Fibroblast of the aortic adventitia (primary cell): ENCODE results near the gene IP6K2. TPM values are rescaled to one million over a fixed set of nuclear protein-coding genes. Genes with fewer than 3 reads are reported as not detected.

Source experiments
- DNase-seq: peaks from one replicate; pipeline ENCODE4 v3.0.0-alpha.2; 2010; ENCODE audit warnings: low read depth
- H3K4me3 ChIP-seq: 2 replicates; pipeline ENCODE4 v1.5.1; 2011; ENCODE audit warnings: low read depth, mild to moderate bottlenecking, control low read depth, low read length, moderate library complexity
- total RNA-seq: library from RNA; depleted of rRNA; stranded (reverse); fragments of >200 nt; gene quantifications from 2 replicates; pipeline ENCODE4 v1.2.3, GENCODE V29; 2012; ENCODE audit warnings: low replicate concordance
- TF ChIP-seq, protein P1 (sequence below): IDR thresholded peaks from 2 replicates; pipeline ENCODE4 v1.5.1; 2011; ENCODE audit warnings: mild to moderate bottlenecking, low read length, control low read depth, inconsistent platforms; ENCODE audit not compliant: insufficient read depth

Gene IP6K2
- total RNA-seq, 1 donor = 35.7 TPM

GRCh38 chr3:48678566-48679380 is 38.2 kb downstream of the IP6K2 start:
- TF ChIP-seq, protein P1, sequence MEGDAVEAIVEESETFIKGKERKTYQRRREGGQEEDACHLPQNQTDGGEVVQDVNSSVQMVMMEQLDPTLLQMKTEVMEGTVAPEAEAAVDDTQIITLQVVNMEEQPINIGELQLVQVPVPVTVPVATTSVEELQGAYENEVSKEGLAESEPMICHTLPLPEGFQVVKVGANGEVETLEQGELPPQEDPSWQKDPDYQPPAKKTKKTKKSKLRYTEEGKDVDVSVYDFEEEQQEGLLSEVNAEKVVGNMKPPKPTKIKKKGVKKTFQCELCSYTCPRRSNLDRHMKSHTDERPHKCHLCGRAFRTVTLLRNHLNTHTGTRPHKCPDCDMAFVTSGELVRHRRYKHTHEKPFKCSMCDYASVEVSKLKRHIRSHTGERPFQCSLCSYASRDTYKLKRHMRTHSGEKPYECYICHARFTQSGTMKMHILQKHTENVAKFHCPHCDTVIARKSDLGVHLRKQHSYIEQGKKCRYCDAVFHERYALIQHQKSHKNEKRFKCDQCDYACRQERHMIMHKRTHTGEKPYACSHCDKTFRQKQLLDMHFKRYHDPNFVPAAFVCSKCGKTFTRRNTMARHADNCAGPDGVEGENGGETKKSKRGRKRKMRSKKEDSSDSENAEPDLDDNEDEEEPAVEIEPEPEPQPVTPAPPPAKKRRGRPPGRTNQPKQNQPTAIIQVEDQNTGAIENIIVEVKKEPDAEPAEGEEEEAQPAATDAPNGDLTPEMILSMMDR = no peak
- H3K4me3 ChIP-seq = no peak overlapping the region
- no peak for DNase-seq

- no peak overlapping the region for H3K4me3 ChIP-seq
- TF ChIP-seq, protein P1 = no peak
- DNase-seq = peak; percentile 15
These were observed 39.0 kb downstream of the IP6K2 start for GRCh38 chr3:48678056-48678455.

DNA sequence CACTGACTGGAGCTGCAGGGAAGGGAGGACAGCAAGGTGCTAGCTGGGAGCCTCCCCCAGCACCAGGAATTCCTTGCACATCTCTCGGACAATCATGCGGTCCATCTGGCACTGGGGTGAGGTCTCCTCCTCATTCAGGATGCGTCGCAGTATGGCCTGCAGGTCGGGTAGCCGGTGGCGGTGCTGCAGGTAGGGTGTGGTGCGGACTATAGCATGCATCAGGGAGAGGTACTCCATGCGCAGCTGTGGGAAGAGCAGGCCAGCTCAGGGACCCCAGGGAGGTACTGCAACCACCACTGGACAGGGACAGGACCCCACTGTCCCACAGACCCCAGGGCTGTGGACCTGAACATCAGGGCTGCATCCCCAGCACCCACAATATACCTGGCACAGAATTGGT is 42.5 kb downstream of the IP6K2 start:
- no peak overlapping the region for H3K4me3 ChIP-seq
- TF ChIP-seq, protein P1 = no peak
- no peak for DNase-seq

DNA sequence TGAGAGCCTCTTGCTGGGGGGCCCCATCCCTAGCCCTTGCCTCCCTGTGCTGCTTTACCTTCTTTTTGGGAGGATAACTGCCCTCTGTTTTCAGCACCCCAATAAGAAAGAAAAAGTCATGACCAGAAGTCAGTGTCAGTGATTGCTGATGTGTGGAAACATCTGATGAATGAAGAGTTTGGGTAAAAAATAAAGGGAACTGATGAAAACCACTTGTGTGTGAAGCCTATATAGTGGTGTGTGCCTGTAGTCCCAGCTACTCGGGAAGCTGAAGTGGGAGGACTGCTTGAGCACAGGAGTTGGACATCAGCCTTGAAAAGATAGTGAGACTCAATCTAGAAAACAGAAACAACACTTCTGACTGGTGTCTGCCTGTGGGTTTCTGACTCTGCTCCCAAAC is 44.5 kb downstream of the IP6K2 start:
- no peak for DNase-seq
- no peak overlapping the region for H3K4me3 ChIP-seq

DNA sequence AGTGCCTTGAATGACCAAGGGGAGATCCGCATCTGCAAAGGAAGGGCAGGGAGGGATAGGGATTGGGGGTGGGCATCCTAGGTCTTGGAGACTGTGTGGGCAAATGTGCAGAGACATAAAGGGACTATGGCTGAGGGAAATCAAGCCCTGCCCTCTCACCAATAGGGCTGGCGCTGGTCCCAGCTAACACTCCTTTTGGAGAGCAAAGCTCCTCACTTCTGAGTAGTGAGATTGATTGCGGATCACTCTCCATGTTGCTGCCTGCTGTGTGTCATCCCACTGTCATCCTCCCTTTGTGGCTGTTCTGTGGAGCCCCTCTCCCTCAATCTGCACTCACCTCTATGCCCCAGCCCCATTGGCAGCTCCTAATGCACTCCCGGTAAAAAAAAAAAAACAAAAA is 52.1 kb downstream of the IP6K2 start:
- H3K4me3 ChIP-seq = no peak overlapping the region
- no peak for DNase-seq
- TF ChIP-seq, protein P1 = no peak

More for the DNA sequence above, 44.5 kb downstream of the IP6K2 start:
- TF ChIP-seq, protein P1 = no peak

DNA sequence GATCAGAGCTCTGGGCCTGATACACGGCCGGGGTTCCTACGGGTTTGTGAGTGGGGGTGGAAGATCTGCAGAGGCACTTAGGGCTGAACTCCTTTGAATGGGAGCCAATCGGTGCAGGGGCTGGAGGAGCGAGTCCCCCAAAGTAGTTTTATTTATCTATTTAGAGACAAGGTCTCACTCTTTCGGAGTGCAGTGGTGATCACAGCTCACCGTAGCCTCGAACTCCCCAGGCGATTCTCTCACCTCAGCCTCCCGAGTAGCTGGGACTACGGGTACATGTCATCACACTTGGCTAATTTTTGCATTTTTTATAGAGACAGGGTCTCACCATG is 52.7 kb downstream of the IP6K2 start:
- TF ChIP-seq, protein P1 = no peak
- H3K4me3 ChIP-seq = peak overlapping the region; percentile 40
- DNase-seq = no peak
